HepG2 (cell line): ENCODE measurements around the gene ARID3C. TPM values are rescaled to one million over a fixed set of nuclear protein-coding genes. Genes with fewer than 3 reads are reported as not detected.

Source experiments
- ARID4A ChIP-seq: sonication (generic); formaldehyde crosslinking; IDR thresholded peaks from 2 replicates; pipeline ENCODE4 v1.5.0; 2020; ENCODE audit warnings: mild to moderate bottlenecking, missing genetic modification reagents, borderline replicate concordance
- CEBPZ ChIP-seq: IDR thresholded peaks from 2 replicates; pipeline ENCODE4 v1.6.1; 2012; ENCODE audit warnings: low read length, improper control_type of control experiment
- ETV5 ChIP-seq: IDR thresholded peaks from 2 replicates; pipeline ENCODE4 v1.6.1; 2018; ENCODE audit warnings: missing biosample characterization, missing genetic modification reagents, inconsistent platforms, borderline replicate concordance
- FOXP1 ChIP-seq, 2 experiments: fragments of 450-650 bp in 1 of 2; IDR thresholded peaks; 2 replicates each; pipeline ENCODE4 v1.6.1; 2017 to 2018; ENCODE audit warnings: antibody characterized with exemption in 1 of 2
- GFI1 ChIP-seq: sonication (generic); formaldehyde crosslinking; IDR thresholded peaks from 2 replicates; pipeline ENCODE4 v1.5.0; 2020; ENCODE audit warnings: missing genetic modification reagents, mild to moderate bottlenecking, borderline replicate concordance
- HNRNPUL1 ChIP-seq: fragments of 200-400 bp; formaldehyde crosslinking; IDR thresholded peaks from 2 replicates; pipeline ENCODE4 v1.6.1; 2017; ENCODE audit warnings: low read depth, mild to moderate bottlenecking, low read length, moderate library complexity
- HOXA3 ChIP-seq: sonication (generic); formaldehyde crosslinking; IDR thresholded peaks from 2 replicates; pipeline ENCODE4 v1.5.0; 2020; ENCODE audit warnings: missing genetic modification reagents
- KDM2A ChIP-seq: sonication (generic); formaldehyde crosslinking; IDR thresholded peaks from 2 replicates; pipeline ENCODE4 v1.4.0; 2020; ENCODE audit warnings: low read depth, missing genetic modification reagents, borderline replicate concordance
- MEF2D ChIP-seq: sonication (generic); formaldehyde crosslinking; IDR thresholded peaks from 2 replicates; pipeline ENCODE4 v1.5.1; 2020; ENCODE audit warnings: mild to moderate bottlenecking, missing genetic modification reagents
- NBN ChIP-seq: fragments of 450-650 bp; conservative IDR thresholded peaks from 2 replicates; pipeline ENCODE4 v1.6.1; 2017
- NFE2 ChIP-seq: sonication (generic); formaldehyde crosslinking; IDR thresholded peaks from 2 replicates; pipeline ENCODE4 v1.4.0; 2020; ENCODE audit warnings: missing genetic modification reagents
- PBX2 ChIP-seq: IDR thresholded peaks from 2 replicates; pipeline ENCODE4 v1.6.1; 2016; ENCODE audit warnings: control low read depth
- SATB2 ChIP-seq: sonication (generic); formaldehyde crosslinking; IDR thresholded peaks from 2 replicates; pipeline ENCODE4 v1.5.0; 2020; ENCODE audit warnings: missing genetic modification reagents
- SMAD9 ChIP-seq: sonication (generic); formaldehyde crosslinking; IDR thresholded peaks from 2 replicates; pipeline ENCODE4 v1.5.1; 2020; ENCODE audit warnings: mild to moderate bottlenecking, missing genetic modification reagents
- YEATS2 ChIP-seq: sonication (generic); formaldehyde crosslinking; IDR thresholded peaks from 2 replicates; pipeline ENCODE4 v1.4.0; 2020; ENCODE audit warnings: missing genetic modification reagents, borderline replicate concordance
- ZC3H4 ChIP-seq: sonication (generic); formaldehyde crosslinking; IDR thresholded peaks from 2 replicates; pipeline ENCODE4 v1.4.0; 2020; ENCODE audit warnings: missing genetic modification reagents, borderline replicate concordance
- ZMYM4 ChIP-seq: sonication (generic); formaldehyde crosslinking; IDR thresholded peaks from 2 replicates; pipeline ENCODE4 v1.8.1; 2023; ENCODE audit warnings: mild to moderate bottlenecking, missing genetic modification reagents
- ZNF329 ChIP-seq: sonication (generic); formaldehyde crosslinking; IDR thresholded peaks from 2 replicates; pipeline ENCODE4 v1.9.0; 2021; ENCODE audit warnings: low read depth, mild to moderate bottlenecking, missing genetic modification reagents
- ZNF501 ChIP-seq: sonication (generic); formaldehyde crosslinking; IDR thresholded peaks from 2 replicates; pipeline ENCODE4 v1.5.1; 2020; ENCODE audit warnings: mild to moderate bottlenecking, moderate library complexity, missing genetic modification reagents
- ZNF639 ChIP-seq: conservative IDR thresholded peaks from 2 replicates; pipeline ENCODE4 v1.6.1; 2018; ENCODE audit warnings: missing genetic modification reagents
- polyA plus RNA-seq, 8 experiments: library from polyadenylated mRNA; depleted of rRNA in 3 of 8; stranded (reverse) in 7 of 8; unstranded in 1 of 8; fragments of >200 nt; fragmentation: Illumina TruSeq in 4 of 8; extraction: Trizol in 4 of 8; gene quantifications; 2 replicates each; pipeline versions ENCODE4 v1.2.1 to v1.2.3, GENCODE V29; 2011 to 2016; ENCODE audit warnings: low read depth in 4 of 8, missing spikeins in 1 of 8, mixed read lengths in 1 of 8; ENCODE audit not compliant: insufficient read depth in 1 of 8
- total RNA-seq, 5 experiments: library from RNA; depleted of rRNA; stranded (reverse); fragments of >200 nt; fragmentation: Illumina TruSeq; extraction: Trizol; gene quantifications; 2 replicates each; pipeline ENCODE4 v1.2.3, GENCODE V29; 2016; ENCODE audit warnings: low read depth in 1 of 5

The ARID3C gene
- total and polyA plus RNA-seq, 2 of the 13 experiments (the other 11 are each of a cell fraction or from before 2014, with no cell fraction given), result not detected

GRCh38 chr9:34665381-34666250 lies 36.8 kb upstream of the ARID3C start (continued):
- TF ChIP-seq ZNF639 (CRISPR knock-in tag), result no peak
- TF ChIP-seq FOXP1 (IDR thresholded peaks at IDR 0.05), result no peak
- TF ChIP-seq FOXP1 (CRISPR knock-in tag; IDR thresholded peaks at IDR 0.05), result no peak
- TF ChIP-seq SMAD9 (CRISPR knock-in tag), result no peak
- TF ChIP-seq HNRNPUL1, result no peak
- TF ChIP-seq KDM2A, result peak; percentile 51; the same call in 1 of the 2 replicates
- TF ChIP-seq MEF2D, result no peak
- no peak for TF ChIP-seq GFI1 (CRISPR knock-in tag)
- TF ChIP-seq NFE2 (CRISPR knock-in tag), result no peak
- TF ChIP-seq CEBPZ, result no peak
- TF ChIP-seq NBN, result no peak
- TF ChIP-seq YEATS2 (CRISPR knock-in tag), result no peak
- TF ChIP-seq ZNF501 (CRISPR knock-in tag), result no peak
- peak; percentile 51; the same call in 1 of the 2 replicates for TF ChIP-seq ETV5
- TF ChIP-seq ZC3H4 (CRISPR knock-in tag), result no peak
- no peak for TF ChIP-seq ZNF329 (CRISPR knock-in tag)
- TF ChIP-seq ZMYM4 (CRISPR knock-in tag), result peak; percentile 8; the same call in 1 of the 2 replicates
- no peak for TF ChIP-seq PBX2
- peak; percentile 77 for TF ChIP-seq HOXA3 (CRISPR knock-in tag)
- TF ChIP-seq SATB2, result no peak
- TF ChIP-seq ARID4A (CRISPR knock-in tag), result peak; percentile 43; the same call in 1 of the 2 replicates
